ENCODE results near the gene RCOR1. TPM values are rescaled to one million over a fixed set of nuclear protein-coding genes. Genes with fewer than 3 reads are reported as not detected.

Gene RCOR1
- total and polyA plus RNA-seq, 11 donors = 2.7 to 20.9 (median 12.1) TPM

GRCh38 chr14:102584871-102585869 is 7.3 kb upstream of the RCOR1 start:
- no peak overlapping the region for H3K4me3 ChIP-seq
- H3K36me3 ChIP-seq = no peaks in the 10 kb centered on the region
- intact Hi-C loops (cut with DNase I) = loop anchor here in 1 of 10 donors (5.0 kb wide), 1 partner anchor 58 kb away; no protein-coding TSS in a partner anchor
- no peaks in the 10 kb centered on the region for H3K9me3 ChIP-seq
- WGBS, 4 donors = 57 to 67% (median 63%) methylated on average over 22 to 24 of the region's 24 CpGs
- TF ChIP-seq CTCF (IDR thresholded peaks at IDR 0.05) = no peak
- TF ChIP-seq POLR2A (IDR thresholded peaks at IDR 0.05) = no peak
- H3K27me3 ChIP-seq = peaks cover 0 to 4% (median 0%) of the 10 kb centered on the region in 9 donors
- no peak overlapping the region for H3K27ac ChIP-seq
- ATAC-seq = peak in 1 of 4 donors; percentile 33
- H3K4me1 ChIP-seq = peaks cover 0 to 1% (median 0%) of the 10 kb centered on the region in 12 donors
- DNase-seq = no peak

GRCh38 chr14:102586420-102587104 is 5.9 kb upstream of the RCOR1 start:
- TF ChIP-seq CTCF (IDR thresholded peaks at IDR 0.05) (no peak), POLR2A (IDR thresholded peaks at IDR 0.05) (no peak)
- Histone ChIP-seq H3K27ac (no peak overlapping the region), H3K36me3 (no peaks in the 10 kb centered on the region), H3K9me3 (no peaks in the 10 kb centered on the region), H3K4me3 (no peak overlapping the region), H3K27me3 (peaks cover 0 to 4% (median 0%) of the 10 kb centered on the region in 9 donors), H3K4me1 (peaks cover 0 to 12% (median 8%) of the 10 kb centered on the region in 12 donors)
- WGBS, 4 donors = 88 to 91% (median 90%) methylated on average over 5 of the region's 5 CpGs
- DNase-seq = no peak
- intact Hi-C loops (cut with DNase I) = loop anchor here in 1 of 10 donors (5.0 kb wide), 1 partner anchor 59 kb away; no protein-coding TSS in a partner anchor
- ATAC-seq = no peak

- 67 to 75% (median 71%) methylated on average over 3 of the region's 3 CpGs for WGBS, 4 donors
- no peak overlapping the region for H3K27ac ChIP-seq
- H3K4me3 ChIP-seq = no peak overlapping the region
- peaks cover 0 to 18% (median 10%) of the 10 kb centered on the region in 12 donors for H3K4me1 ChIP-seq
- H3K9me3 ChIP-seq = no peaks in the 10 kb centered on the region
- intact Hi-C loops (cut with DNase I) = loop anchor here in 2 of 10 donors (2.0 to 5.0 kb wide), 2 partner anchors 62 to 64 kb away; no protein-coding TSS in a partner anchor
- ATAC-seq (no peak), DNase-seq (no peak)
- H3K36me3 ChIP-seq = no peaks in the 10 kb centered on the region
- TF ChIP-seq POLR2A (IDR thresholded peaks at IDR 0.05) = no peak
- H3K27me3 ChIP-seq = no peaks in the 10 kb centered on the region
Measured at GRCh38 chr14:102588821-102589220, 3.6 kb upstream of the RCOR1 start.

GRCh38 chr14:102589761-102590290 is 2.6 kb upstream of the RCOR1 start:
- intact Hi-C loops (cut with DNase I) = loop anchor here in 8 of 10 donors (2.0 to 10.0 kb wide), 6 partner anchors 63 to 105 kb away; no protein-coding TSS in a partner anchor
- no peaks in the 10 kb centered on the region for H3K9me3 ChIP-seq
- H3K27ac ChIP-seq = no peak overlapping the region
- H3K4me1 ChIP-seq = peaks cover 1 to 25% (median 17%) of the 10 kb centered on the region in 12 donors
- H3K27me3 ChIP-seq = no peaks in the 10 kb centered on the region
- no peak for ATAC-seq
- no peak overlapping the region for H3K4me3 ChIP-seq
- H3K36me3 ChIP-seq = no peaks in the 10 kb centered on the region
- no peak for TF ChIP-seq CTCF (IDR thresholded peaks at IDR 0.05)
- TF ChIP-seq POLR2A (IDR thresholded peaks at IDR 0.05) = no peak
- DNase-seq = no peak
- 70 to 76% (median 70%) methylated on average over 12 of the region's 12 CpGs for WGBS, 4 donors

Measured in heart left ventricle (tissue), 16 donors.